Testis (tissue), 5 donors: Measurements from ENCODE around the gene STRN4. TPM values are rescaled to one million over a fixed set of nuclear protein-coding genes. Genes with fewer than 3 reads are reported as not detected.

Experiments used
- DNase-seq: peaks from one replicate; pipeline ENCODE4 v3.0.0-alpha.2; 2019
- H3K27ac ChIP-seq, 2 donors: fragments of 200-600 bp; sonication (generic); one replicate each; pipeline ENCODE4 v1.5.1; 2019
- H3K27me3 ChIP-seq: fragments of 200-600 bp; sonication (generic); one replicate; pipeline ENCODE4 v1.5.1; 2019
- H3K36me3 ChIP-seq: fragments of 200-600 bp; sonication (generic); one replicate; pipeline ENCODE4 v1.5.1; 2017; ENCODE audit warnings: low read depth; ENCODE audit errors: missing control alignments
- H3K4me1 ChIP-seq: fragments of 200-600 bp; sonication (generic); one replicate; pipeline ENCODE4 v1.5.1; 2019
- H3K4me3 ChIP-seq, 2 donors: fragments of 200-600 bp; sonication (generic); one replicate each; pipeline ENCODE4 v1.5.1; 2017 to 2019
- H3K9me3 ChIP-seq: fragments of 200-600 bp; sonication (generic); one replicate; pipeline ENCODE4 v1.5.1; 2017
- CTCF ChIP-seq, 3 experiments: fragments of 450-650 bp in 2 of 3; fragments of 200-600 bp in 1 of 3; sonication (generic) in 1 of 3; IDR thresholded peaks; one replicate each; pipeline ENCODE4 v1.5.1; 2016 to 2019; ENCODE audit warnings: antibody characterized with exemption in 3 of 3, mild to moderate bottlenecking in 2 of 3, moderate library complexity in 1 of 3
- POLR2A ChIP-seq: fragments of 450-650 bp; IDR thresholded peaks from one replicate; pipeline ENCODE4 v1.6.1; 2017; ENCODE audit warnings: antibody characterized with exemption, mild to moderate bottlenecking, moderate library complexity
- WGBS, 2 donors: methylation state at CpG; one replicate each; pipeline ENCODE4 v1.1.5; 2018; 5-methylcytosine and 5-hydroxymethylcytosine counted together
- intact Hi-C: fragments of 100-400 bp; cut with DNase I; formaldehyde crosslinking; loops from one replicate; pipeline ENCODE4 v1.15.1; 2023; ENCODE audit warnings: low total_unique reads
- long read RNA-seq, 2 donors: transcript quantifications; one replicate each; lab custom pipeline, GENCODE V29; 2026
- polyA plus RNA-seq: library from polyadenylated mRNA; stranded (reverse); fragments of 350-450 nt; fragmentation: Illumina TruSeq; extraction: RNeasy Lipid Tissue Mini Kit (QIAGEN cat#74804); gene quantifications from one replicate; pipeline ENCODE4 v1.2.3, GENCODE V29; 2014; ENCODE audit warnings: low read depth, low replicate concordance; ENCODE audit not compliant: insufficient read depth
- total RNA-seq, 2 donors: library from RNA; depleted of rRNA; stranded (reverse); fragments of >200 nt; gene quantifications; one replicate each; pipeline ENCODE4 v1.2.3, GENCODE V29; 2016

Gene STRN4
- 100 to 1,000 TPM; 229 to 308 TPM for total RNA-seq
- polyA plus RNA-seq, result 213 TPM
- long read RNA-seq, donor 1, transcript STRN4-222 (1 exons, 2,240 nt), result major isoform, 43 of 92 reads
- long read RNA-seq, donor 1, transcript STRN4-201 (18 exons, 3,210 nt), result minor isoform, 18 of 92 reads
- long read RNA-seq, donor 1, partial matches to known transcripts, result 25 of 92 reads
- long read RNA-seq, donor 1, other reads (novel, unspliced or antisense), result 0 of 92 reads
- long read RNA-seq, donor 2, transcript STRN4-222 (1 exons, 2,240 nt), result major isoform, 45 of 59 reads
- long read RNA-seq, donor 2, transcript STRN4-201 (18 exons, 3,210 nt), result minor isoform, 7 of 59 reads
- long read RNA-seq, donor 2, partial matches to known transcripts, result 5 of 59 reads
- long read RNA-seq, donor 2, other reads (novel, unspliced or antisense), result 0 of 59 reads

- WGBS, 2 donors, result 0% methylated on average over 4 to 20 of the region's 74 CpGs
- no peaks in the 10 kb centered on the region for H3K27me3 ChIP-seq
- no peak for TF ChIP-seq CTCF (IDR thresholded peaks at IDR 0.05)
- DNase-seq, result peak; percentile 51
- no peaks in the 10 kb centered on the region for H3K36me3 ChIP-seq
- H3K27ac ChIP-seq, result peak within 1 kb of the TSS; percentile 92 to 97
- H3K4me1 ChIP-seq, result peaks cover 23% of the 10 kb centered on the region
- H3K4me3 ChIP-seq, result peak within 1 kb of the TSS; percentile 95 to 97
- H3K9me3 ChIP-seq, result no peaks in the 10 kb centered on the region
- intact Hi-C loops, result no loop called here
These were observed at the start of gene STRN4 for GRCh38 chr19:46746281-46747057. Gene STRN4, minus strand, starts transcription at chr19:46746450. Its CDS starts 20 bp downstream, at chr19:46746430.

- no peak for DNase-seq
- TF ChIP-seq POLR2A, result no peak
- TF ChIP-seq CTCF (IDR thresholded peaks at IDR 0.05), result no peak
- H3K9me3 ChIP-seq, result no peaks in the 10 kb centered on the region
- no peak overlapping the region for H3K27ac ChIP-seq
- no peak overlapping the region for H3K4me3 ChIP-seq
- no peaks in the 10 kb centered on the region for H3K36me3 ChIP-seq
- WGBS, 2 donors, result 75 to 81% methylated on average over 5 of the region's 5 CpGs
- H3K27me3 ChIP-seq, result no peaks in the 10 kb centered on the region
- H3K4me1 ChIP-seq, result peaks cover 1% of the 10 kb centered on the region
- intact Hi-C loops, result no loop called here
These were observed 45.7 kb upstream of the STRN4 start for GRCh38 chr19:46791944-46792343.

GRCh38 chr19:46789371-46789770, 43.1 kb upstream of the STRN4 start:
- Histone ChIP-seq H3K27me3 (no peaks in the 10 kb centered on the region), H3K9me3 (no peaks in the 10 kb centered on the region), H3K4me3 (no peak overlapping the region), H3K36me3 (no peaks in the 10 kb centered on the region), H3K27ac (no peak overlapping the region), H3K4me1 (peaks cover 25% of the 10 kb centered on the region)
- 85 to 86% methylated on average over 8 of the region's 8 CpGs for WGBS, 2 donors
- intact Hi-C loops, result no loop called here
- DNase-seq, result no peak
- no peak for TF ChIP-seq POLR2A
- no peak for TF ChIP-seq CTCF (IDR thresholded peaks at IDR 0.05)

- H3K4me1 ChIP-seq, result peaks cover 30% of the 10 kb centered on the region
- DNase-seq, result no peak
- H3K4me3 ChIP-seq, result no peak overlapping the region
- TF ChIP-seq POLR2A (no peak), CTCF (IDR thresholded peaks at IDR 0.05) (no peak)
- no peak overlapping the region for H3K27ac ChIP-seq
- intact Hi-C loops, result no loop called here
- no peaks in the 10 kb centered on the region for H3K27me3 ChIP-seq
- no peaks in the 10 kb centered on the region for H3K36me3 ChIP-seq
- no peaks in the 10 kb centered on the region for H3K9me3 ChIP-seq
- 49 to 55% methylated on average over 9 of the region's 9 CpGs for WGBS, 2 donors
These were observed 42.7 kb upstream of the STRN4 start for GRCh38 chr19:46788968-46789338.
